Cerebellar nuclear complex (tissue), 1 donor: Measurements from ENCODE around the gene ZNF285.
A peak's percentile ranks its signal among the peaks of the same experiment; 100 is the strongest.
"Not testable (repeated sequence)": the region's sequence is repeated elsewhere in the genome, so short reads cannot be mapped to it uniquely, and the experiment has no call there.

Experiments used
- DNase-seq, 2 experiments: peaks; one replicate each; lab custom pipeline; 2025; lab: John Stamatoyannopoulos, UW

Gene ZNF285

DNA sequence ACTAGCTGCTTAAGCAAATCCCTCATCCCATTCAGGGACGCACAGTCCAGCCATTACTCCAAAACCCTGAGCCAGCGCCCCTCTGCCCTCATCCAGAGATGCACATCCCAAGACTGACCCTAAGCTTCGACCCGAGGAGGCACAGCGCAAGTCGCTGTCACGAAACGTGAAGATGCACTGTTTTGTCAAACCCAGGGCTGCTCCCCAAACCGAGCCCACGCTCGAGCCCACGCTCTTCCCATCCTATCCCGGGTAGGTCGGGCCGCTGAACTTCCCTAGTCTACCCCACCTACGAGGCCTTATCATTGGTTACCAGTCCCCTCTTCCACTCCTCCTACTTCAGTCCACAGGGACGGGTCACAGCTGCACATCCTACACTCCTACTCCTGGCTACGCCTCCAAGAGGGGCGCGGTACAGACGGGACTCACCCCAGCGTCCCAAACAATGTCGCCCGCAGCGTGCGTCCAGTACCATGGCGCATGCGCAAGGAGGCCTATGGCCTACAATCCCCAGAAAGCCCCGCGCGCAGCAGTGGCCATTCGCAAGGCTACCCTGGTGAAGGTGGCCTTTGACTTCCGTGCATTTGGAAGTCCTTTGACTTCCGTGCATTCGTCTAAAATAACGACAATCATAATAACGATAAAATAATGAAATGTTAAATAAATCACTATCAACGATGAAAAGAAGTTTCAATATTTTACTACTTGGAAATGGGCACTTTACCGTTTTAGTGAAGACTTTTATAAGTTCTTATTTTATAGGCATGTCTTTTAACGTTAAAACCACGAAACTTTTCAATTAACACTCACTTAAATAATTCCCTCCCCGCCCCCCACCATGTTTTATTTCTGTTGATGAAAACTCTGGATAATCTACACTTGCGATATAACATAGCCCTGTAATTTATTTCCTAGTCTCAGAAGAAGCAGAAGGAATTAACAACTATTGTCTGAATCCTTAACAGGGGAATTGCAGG lies at the start of gene ZNF285:
Gene ZNF285, minus strand, starts transcription at position 470 of the 977 bp plus-strand sequence. CDS start 4,395 bp downstream, outside the sequence.
- DNase-seq: no peak

DNA sequence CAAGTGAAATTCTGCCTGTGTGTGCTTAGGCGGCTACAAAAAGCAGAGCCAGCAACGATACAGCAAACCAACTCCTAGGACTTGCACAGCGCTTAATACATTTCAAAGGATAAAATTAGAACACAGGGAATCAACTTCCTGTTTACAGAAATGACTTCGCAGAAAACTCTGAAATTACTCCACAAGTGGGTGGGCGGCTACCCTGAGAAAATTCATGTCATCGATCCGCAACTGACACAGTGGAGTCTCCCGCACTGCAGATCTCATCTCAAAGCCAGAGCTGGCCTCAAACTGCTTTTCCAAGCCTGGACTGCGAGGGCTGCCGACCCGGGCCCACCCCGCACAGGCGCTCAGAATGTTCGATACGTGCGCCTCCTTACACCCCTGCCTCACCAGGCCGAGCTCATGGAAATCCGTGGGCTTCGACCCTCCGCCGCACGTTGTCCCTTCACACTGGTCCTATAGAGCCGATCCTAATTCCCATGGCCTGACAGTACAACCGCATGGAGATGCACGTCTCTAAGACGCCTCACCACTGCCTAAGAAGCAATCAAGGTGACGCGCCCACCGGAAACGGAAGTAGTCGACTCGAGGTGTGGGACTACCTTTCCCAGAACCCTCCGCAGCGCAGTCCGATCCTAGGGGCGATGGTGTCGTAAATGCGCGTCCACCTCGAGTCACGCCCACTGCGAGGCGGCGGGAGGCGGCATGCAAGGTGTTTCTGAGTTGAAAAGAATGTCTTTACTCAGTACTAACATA lies 46.7 kb upstream of the ZNF285 start, which contains the start of gene ZNF229:
Gene ZNF229, minus strand, starts transcription at position 557 of the 759 bp plus-strand sequence. CDS start 5,625 bp downstream, outside the sequence.
- peak in 1 of 2 experiments; percentile 57 for DNase-seq

DNA sequence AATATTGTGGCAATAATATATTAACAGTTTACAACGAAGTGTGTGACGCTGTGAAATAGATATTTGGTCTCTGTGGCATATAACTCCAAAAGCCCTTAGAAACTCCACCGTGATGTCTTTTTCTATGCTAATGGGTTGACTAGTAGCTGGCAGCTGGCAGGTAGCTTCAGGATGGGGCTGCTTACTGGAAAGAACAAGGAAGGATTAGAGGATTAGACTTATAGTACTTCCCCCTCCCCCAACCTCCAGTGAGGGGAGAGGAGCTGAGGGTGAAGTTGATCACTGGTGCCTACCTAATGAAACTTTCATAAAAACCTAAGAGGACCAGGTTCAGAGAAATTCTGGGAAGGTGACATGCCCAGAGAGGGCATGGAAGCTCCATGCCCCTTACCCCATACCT lies 37.0 kb upstream of the ZNF285 start:
- no peak for DNase-seq

DNA sequence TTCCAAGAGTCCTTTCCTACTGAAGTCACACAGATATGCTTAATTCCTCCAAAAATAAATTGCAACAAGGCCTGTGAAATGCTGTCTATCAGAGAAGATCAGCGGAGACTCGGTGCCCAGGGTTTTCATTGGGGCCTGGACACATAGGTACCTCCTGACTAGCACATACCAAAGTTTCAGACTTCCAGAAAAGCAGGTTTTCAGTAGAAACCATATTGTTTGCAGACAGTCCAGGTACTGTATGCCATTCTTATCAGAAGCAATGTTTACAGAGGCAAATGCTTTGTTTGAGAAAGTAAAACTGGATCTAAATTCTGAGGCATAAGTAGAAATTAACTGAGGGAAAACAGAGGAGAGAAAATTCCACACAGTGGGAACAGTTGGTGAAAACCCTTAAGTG lies 34.0 kb upstream of the ZNF285 start:
- DNase-seq: no peak

DNA sequence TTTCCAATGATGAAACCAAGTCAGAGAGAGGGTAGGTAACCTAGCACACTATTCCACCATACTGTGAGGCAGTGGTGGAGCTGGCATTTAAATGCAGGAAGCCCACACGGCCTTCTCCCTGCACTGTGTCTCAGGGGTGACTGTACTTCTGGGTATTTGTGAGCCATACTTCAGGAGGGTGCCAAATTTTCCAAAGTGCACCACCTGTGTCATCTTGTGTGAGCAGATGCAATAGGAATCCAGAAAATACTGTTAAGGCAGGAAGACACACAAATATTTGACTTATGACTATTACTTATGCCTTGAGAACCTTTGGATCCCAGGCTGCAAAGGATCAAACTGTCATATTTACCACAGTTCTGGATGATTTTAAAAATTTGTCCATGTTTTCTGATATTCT lies 29.5 kb upstream of the ZNF285 start:
- DNase-seq: no peak

DNA sequence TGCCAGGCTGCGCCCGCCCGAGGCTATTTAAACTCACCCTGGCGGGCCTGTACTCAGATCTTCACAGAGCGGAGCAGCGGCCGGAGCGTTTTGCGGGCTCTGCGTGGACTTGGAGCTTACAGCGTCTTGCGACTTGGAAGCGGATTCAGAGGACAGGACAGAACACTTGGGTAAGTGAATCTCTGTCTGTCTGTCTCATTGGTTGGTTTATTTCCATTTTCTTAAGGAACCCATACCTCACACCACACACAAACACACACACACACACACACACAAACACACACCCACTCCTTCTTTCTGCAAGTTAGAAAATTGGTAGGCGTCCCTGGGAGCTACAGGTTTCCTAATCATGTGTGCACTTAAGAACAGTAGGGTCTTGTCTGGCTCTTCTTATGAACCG lies 14.1 kb upstream of the ZNF285 start:
- not testable (repeated sequence) for DNase-seq

DNA sequence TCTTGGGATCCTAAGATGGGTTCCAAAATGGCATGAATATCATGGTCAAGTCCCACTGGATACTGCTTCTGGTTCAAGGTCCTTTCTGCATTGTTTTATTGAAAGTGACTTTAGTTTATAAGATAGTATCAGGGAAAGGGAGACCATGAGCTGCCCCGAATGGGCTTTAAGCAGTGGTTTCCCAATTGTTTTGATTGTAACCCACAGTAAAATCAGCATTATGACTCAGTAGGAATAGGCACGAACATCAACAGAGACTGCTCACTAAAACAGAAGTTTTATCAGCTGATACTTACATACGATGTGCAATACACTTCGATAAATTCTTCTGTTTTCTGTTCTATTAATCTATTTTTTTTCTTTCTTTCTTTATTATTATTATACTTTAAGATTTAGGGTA lies 12.1 kb downstream of the ZNF285 start:
- DNase-seq: not testable (repeated sequence)

DNA sequence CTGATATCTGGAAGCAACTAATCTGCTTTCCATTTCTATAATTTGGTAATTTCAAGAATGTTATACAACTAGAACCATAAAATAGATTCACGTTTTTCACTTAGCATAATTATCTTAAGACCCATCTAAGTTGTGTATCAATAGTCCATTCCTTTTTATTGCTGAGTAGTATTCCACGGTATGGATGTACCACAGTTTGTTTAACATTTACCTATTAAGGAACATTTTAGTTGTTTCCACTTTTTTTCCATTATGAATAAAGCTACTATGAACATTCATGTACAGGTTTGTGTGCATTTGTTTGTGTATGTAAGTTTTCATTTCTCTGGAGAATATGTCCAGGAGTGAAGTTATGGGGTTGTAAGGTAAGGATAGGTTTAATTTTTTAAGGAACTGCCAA lies 26.6 kb downstream of the ZNF285 start:
- no peak for DNase-seq

DNA sequence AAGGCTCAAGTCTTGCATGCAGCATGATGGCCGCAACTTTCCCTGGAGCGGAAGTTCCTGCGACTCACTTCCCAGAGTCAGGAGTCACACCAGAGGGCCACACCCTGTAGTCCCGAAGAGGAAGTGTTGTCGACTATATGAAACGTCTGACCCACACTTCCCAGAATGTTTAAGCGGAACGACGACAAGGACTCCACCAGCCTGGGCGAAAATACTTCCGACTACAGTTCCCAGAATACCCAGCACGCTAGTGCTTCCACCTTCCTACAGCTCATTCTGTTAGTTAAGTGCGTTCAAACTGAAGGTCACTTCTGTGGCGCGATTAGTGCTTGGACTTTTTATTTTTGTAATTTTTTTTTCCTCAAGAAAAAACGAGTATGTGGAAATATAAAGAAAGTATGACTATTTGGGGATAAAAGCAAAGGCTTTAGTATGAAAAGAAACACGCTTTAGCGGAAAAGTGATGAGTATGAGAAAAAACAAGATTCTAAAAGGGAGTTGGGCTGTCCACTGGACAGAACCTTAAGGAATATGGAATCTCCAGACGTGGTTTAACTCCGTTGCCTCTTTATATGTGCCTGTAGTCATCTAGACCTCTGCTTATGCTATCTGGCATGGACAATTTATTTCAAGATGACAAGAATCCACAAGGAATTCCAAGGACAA lies 29.5 kb downstream of the ZNF285 start:
- DNase-seq: no peak

DNA sequence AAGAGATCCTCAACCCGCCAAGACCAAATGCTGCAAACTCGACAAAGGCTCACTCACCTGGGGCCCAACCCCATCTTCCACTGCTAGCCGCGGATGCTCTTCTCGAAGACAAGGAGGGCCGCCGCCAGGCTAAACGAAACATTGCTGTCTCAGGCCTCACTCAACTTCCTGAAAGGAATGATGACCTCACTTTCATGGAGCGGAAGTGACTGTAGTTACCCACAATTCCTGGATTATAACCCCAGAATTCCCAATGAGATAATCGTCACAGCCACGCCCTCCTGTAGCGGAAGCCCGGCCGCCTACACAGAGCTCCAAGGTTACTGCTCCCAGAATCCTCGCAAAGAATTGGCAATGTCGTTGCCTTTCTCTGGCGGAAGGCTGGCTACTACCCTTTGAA lies 34.4 kb downstream of the ZNF285 start:
- DNase-seq: no peak

DNA sequence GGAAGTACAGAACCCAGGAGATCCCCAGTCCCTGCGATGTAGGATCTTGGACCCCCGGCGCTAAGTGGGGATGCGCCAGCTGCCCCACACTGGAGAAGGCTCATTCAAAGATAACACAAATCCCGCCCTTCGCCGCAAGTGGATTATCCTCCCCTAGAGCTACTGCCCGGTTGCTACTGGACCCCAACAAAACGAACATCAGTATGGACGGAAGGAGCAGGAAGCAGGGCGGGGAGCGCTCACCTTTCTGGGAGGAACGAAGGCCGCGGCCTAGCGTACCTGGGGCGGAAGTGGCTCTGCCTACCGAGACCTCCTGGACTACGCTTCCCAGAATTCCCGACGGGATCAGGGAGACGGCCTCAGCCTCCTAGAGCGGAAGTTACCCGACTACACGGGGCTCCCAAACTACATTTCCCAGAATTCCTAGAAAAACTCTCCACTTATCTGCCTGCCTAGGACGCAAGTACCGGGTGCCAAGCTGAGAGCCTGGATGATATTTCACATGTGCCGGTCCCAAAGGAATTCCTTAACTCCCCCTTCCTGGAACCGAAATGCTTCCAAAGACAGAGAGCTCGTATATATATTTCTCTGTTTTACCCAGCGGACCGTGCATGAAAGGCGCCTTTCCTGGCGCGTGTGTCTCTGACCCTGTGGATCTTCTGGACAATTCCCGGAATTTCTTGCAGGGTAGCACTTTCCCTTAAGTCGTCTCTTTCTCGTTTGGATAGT lies 44.9 kb downstream of the ZNF285 start, which contains the start of gene ZNF112:
Gene ZNF112, minus strand, starts transcription at position 298 of the 729 bp plus-strand sequence. CDS start 16,141 bp downstream, outside the sequence.
- peak; percentile 82 to 94 for DNase-seq

DNA sequence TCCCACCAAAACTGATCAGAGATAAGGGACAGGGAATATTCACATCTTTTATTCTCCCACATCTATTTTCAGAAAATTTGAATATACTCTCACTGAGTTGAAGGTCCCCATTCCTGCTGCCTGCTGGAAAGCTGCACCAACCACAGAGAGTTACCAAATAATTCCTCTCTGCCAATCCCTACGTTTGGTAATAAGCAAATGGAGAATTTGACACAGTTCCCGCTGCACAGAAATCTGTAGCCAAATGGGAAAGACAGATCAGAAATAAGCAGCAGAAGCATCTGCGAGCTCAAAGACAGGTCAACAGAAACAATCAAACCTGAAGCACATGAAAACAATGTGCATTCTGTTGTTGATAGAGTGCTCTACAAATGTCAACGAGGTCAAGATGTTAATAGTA lies 54.9 kb downstream of the ZNF285 start:
- DNase-seq: peak in 1 of 2 experiments; percentile 13

DNA sequence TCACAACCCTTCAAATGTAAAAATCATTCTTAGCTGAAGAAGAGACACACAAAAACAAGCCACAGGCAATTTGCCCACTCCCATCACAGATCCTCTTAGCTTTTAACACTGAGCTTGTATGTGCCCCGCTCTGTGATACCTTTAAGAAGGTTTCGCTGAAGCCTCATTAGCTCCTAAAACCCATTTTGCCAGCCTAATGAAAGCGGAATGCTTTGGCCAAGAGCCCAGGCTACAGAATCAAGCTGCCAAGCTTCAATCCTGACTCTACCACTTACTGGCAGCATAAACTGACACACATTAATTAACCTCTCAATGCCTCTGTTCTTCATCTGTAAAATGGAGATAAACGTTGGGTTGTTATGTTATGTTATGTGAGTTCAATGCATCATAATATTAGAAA lies 55.4 kb downstream of the ZNF285 start:
- peak in 1 of 2 experiments; percentile 19 for DNase-seq

DNA sequence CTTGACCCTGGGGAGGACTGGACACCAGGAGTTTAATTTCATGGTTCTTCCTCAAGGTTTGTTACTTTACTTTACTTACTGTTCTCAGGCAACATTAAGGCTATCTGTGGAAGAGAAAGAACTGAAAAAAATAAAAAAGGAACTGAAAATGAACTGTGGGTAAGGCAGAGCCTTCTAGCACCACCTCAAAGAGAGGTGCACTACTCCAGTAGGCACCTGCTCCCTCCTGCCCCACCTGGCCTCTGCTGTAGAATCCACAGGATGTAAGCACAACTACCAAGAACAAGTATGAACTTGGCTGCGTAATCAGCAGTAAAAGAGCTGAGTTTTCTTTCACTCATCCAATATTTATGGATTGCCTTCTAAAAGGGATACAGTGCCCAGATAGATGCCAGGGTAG lies 57.2 kb downstream of the ZNF285 start:
- no peak for DNase-seq

DNA sequence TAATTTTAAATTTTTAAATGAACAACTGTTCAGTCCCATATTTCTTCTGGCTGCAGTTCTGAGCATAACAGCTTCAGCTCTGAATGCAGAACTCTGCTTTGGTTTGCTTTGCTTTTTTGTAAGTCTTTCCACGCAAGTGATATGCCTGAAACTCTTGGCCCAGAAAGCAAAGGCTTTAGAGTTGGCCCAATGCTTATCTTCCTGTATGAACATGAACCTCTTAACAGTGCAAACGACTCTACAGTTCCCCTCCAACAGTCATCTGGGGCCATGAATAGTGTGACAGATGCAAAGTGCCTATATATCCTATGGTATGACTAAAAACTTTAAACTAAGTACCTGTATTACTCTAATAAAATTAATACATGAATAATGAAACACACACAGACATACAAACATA lies 59.6 kb downstream of the ZNF285 start:
- no peak for DNase-seq

DNA sequence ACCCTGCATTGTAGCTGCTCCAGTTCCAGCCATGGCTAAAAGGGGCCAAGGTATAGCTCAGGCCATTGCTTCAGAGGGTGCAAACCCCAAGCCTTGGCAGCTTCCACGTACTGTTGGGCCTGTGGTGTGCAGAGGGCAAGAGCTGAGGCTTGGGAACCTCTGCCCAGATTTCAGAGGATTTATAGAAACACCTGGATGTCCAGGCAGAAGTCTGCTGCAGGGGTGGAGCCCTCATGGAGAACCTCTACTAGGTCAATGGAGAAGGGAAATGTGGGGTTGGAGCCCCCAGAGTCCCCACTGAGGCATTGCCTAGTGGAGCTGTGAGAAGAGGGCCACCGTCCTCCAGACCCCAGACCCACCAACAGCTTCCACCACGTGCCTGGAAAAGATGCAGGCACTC lies 66.8 kb downstream of the ZNF285 start:
- DNase-seq: not testable (repeated sequence)
